HUDEP-2 (cell line): ENCODE measurements around the gene CPE.

ENCODE experiments used
- DNase-seq, 76 experiments: peaks; one replicate each; lab custom pipeline; 2025; ENCODE audit not compliant: unreplicated experiment in 76 of 76; lab: John Stamatoyannopoulos, UW

Gene CPE

DNA sequence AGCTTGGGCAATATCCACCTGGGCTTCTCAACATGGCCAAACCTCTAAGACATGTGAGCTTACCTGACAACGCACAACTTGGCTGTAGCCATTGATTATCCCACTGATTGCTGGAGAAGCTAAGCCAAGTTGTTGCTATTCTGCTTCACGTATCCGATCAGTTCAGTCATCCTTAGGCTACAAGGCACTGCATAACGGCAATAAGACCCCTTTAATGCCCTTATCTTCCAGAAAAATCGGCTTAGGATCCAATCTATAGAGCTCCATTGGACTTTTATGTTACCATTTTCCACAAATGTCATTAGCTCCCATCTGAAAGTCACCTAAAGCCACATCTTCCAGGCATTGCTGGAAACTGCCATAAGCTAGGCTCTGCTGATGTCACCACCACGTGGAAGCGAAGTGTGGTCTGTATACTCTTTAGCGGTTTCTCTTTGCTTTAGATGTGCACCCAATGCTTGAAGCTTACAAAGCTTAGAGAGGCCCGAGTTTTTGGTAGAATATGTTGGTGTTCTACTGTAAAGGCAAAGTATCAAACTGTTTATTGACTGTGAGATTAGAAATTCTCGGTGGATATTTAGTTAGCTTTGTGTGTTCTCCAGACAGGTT is 163.1 kb downstream of the CPE start:
- DNase-seq, result no peak

DNA sequence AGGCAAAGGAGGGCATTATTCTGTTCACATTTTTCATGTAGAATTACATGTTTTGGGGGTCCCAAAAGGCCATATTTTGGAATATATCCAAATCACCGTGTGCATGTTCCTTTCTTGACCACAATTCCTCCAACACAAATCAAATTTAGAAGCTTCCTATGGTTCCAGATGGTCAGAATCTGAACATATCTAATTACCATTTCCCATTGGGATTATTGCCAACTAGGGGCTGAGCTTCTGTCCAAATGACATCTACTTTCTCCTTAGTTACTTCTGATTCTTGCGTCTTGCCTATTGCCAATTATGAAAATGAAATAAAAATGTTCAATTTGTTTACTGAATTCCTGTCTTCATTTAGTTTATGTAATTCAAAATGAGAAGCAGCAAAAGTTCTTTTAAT is 163.7 kb downstream of the CPE start:
- DNase-seq, result no peak
